Mesodermal cell (in vitro differentiated cells): ENCODE measurements around the gene USF2.

ENCODE experiments used
- H3K27ac ChIP-seq: 2 replicates; pipeline ENCODE4 v1.7.0; 2013; ENCODE audit warnings: mild to moderate bottlenecking, low read depth, low read length, moderate library complexity; ENCODE audit not compliant: severe bottlenecking
- H3K36me3 ChIP-seq: 2 replicates; pipeline ENCODE4 v1.7.1; 2013; ENCODE audit warnings: mild to moderate bottlenecking, low read length, moderate library complexity; ENCODE audit not compliant: control insufficient read depth, insufficient read depth
- H3K4me1 ChIP-seq: one replicate; pipeline ENCODE4 v1.7.1; 2013; ENCODE audit warnings: mild to moderate bottlenecking, low read length; ENCODE audit not compliant: insufficient read depth, control insufficient read depth, poor library complexity, severe bottlenecking
- H3K4me3 ChIP-seq: 2 replicates; pipeline ENCODE4 v1.7.0; 2013; ENCODE audit warnings: low read length, control low read depth, mild to moderate bottlenecking; ENCODE audit not compliant: insufficient read depth, poor library complexity, severe bottlenecking; ENCODE audit errors: extremely low read depth
- H3K9me3 ChIP-seq: 2 replicates; pipeline ENCODE4 v1.7.1; 2013; ENCODE audit warnings: mild to moderate bottlenecking, low read length, moderate library complexity; ENCODE audit not compliant: control insufficient read depth
- WGBS, 2 experiments: methylation state at CpG; one replicate each; pipeline ENCODE4 v1.1.5; 2013; ENCODE audit warnings: missing lambda C conversion rate in 2 of 2; ENCODE audit not compliant: insufficient coverage in 2 of 2; 5-methylcytosine and 5-hydroxymethylcytosine counted together

Gene USF2

GRCh38 chr19:35315883-35316282 is 47.1 kb downstream of the USF2 start:
- Histone ChIP-seq H3K27ac (no peak overlapping the region), H3K4me3 (no peak overlapping the region), H3K9me3 (no peaks in the 10 kb centered on the region), H3K36me3 (no peaks in the 10 kb centered on the region), H3K4me1 (peaks cover 10% of the 10 kb centered on the region)
- WGBS, 2 experiments: 90 to 93% methylated on average over 7 of the region's 9 CpGs

- H3K27ac ChIP-seq: no peak overlapping the region
- no peaks in the 10 kb centered on the region for H3K36me3 ChIP-seq
- H3K4me1 ChIP-seq: peaks cover 10% of the 10 kb centered on the region
- no peak overlapping the region for H3K4me3 ChIP-seq
- 90% methylated on average over 4 to 5 of the region's 9 CpGs for WGBS, 2 experiments
- no peaks in the 10 kb centered on the region for H3K9me3 ChIP-seq
Observed at GRCh38 chr19:35316560-35316959, 47.8 kb downstream of the USF2 start.

- Histone ChIP-seq H3K4me1 (peaks cover 10% of the 10 kb centered on the region), H3K27ac (no peak overlapping the region), H3K9me3 (no peaks in the 10 kb centered on the region), H3K36me3 (no peaks in the 10 kb centered on the region), H3K4me3 (no peak overlapping the region)
- WGBS, 2 experiments: 86 to 87% methylated on average over 7 of the region's 7 CpGs
Observed at GRCh38 chr19:35317464-35318043, 48.8 kb downstream of the USF2 start.

- Histone ChIP-seq H3K27ac (no peak overlapping the region), H3K9me3 (no peaks in the 10 kb centered on the region), H3K36me3 (no peaks in the 10 kb centered on the region), H3K4me1 (peaks cover 10% of the 10 kb centered on the region), H3K4me3 (no peak overlapping the region)
- 86 to 92% methylated on average over 14 to 15 of the region's 16 CpGs for WGBS, 2 experiments
Observed at GRCh38 chr19:35318679-35319448, 50.1 kb downstream of the USF2 start.

- H3K27ac ChIP-seq: no peak overlapping the region
- no peaks in the 10 kb centered on the region for H3K9me3 ChIP-seq
- WGBS, 2 experiments: 80 to 89% methylated on average over 6 to 9 of the region's 12 CpGs
- H3K4me3 ChIP-seq: no peak overlapping the region
- H3K4me1 ChIP-seq: peaks cover 10% of the 10 kb centered on the region
- no peaks in the 10 kb centered on the region for H3K36me3 ChIP-seq
Observed at GRCh38 chr19:35320065-35320713, 51.4 kb downstream of the USF2 start.

GRCh38 chr19:35321291-35321690 is 52.5 kb downstream of the USF2 start:
- no peak overlapping the region for H3K4me3 ChIP-seq
- H3K9me3 ChIP-seq: no peaks in the 10 kb centered on the region
- 100% methylated on average over 1 of the region's 2 CpGs for WGBS, 2 experiments
- no peak overlapping the region for H3K27ac ChIP-seq
- peaks cover 10% of the 10 kb centered on the region for H3K4me1 ChIP-seq
- no peaks in the 10 kb centered on the region for H3K36me3 ChIP-seq

- H3K27ac ChIP-seq: no peak overlapping the region
- 93 to 95% methylated on average over 5 of the region's 9 CpGs for WGBS, 2 experiments
- peaks cover 10% of the 10 kb centered on the region for H3K4me1 ChIP-seq
- no peaks in the 10 kb centered on the region for H3K9me3 ChIP-seq
- H3K4me3 ChIP-seq: no peak overlapping the region
- no peaks in the 10 kb centered on the region for H3K36me3 ChIP-seq
Observed at GRCh38 chr19:35322014-35322413, 53.3 kb downstream of the USF2 start.

GRCh38 chr19:35327642-35328041 is 58.9 kb downstream of the USF2 start:
- Histone ChIP-seq H3K4me1 (peaks cover 6% of the 10 kb centered on the region), H3K36me3 (no peaks in the 10 kb centered on the region), H3K27ac (no peak overlapping the region), H3K4me3 (no peak overlapping the region), H3K9me3 (no peaks in the 10 kb centered on the region)
- WGBS, 2 experiments: 79 to 92% methylated on average over 2 to 3 of the region's 4 CpGs

GRCh38 chr19:35328851-35329285 is 60.1 kb downstream of the USF2 start, which contains the start of gene CD22:
TSS of gene CD22 (plus strand) at chr19:35329187. CDS start at chr19:35332041, 2,854 bp downstream.
- no peak within 1 kb of the TSS for H3K4me3 ChIP-seq
- no peaks in the 10 kb centered on the region for H3K36me3 ChIP-seq
- H3K27ac ChIP-seq: no peak within 1 kb of the TSS
- no peaks in the 10 kb centered on the region for H3K9me3 ChIP-seq
- WGBS, 2 experiments: 68 to 100% methylated on average over 3 to 7 of the region's 12 CpGs
- H3K4me1 ChIP-seq: peaks cover 6% of the 10 kb centered on the region

GRCh38 chr19:35329323-35329722 is 60.6 kb downstream of the USF2 start:
- Histone ChIP-seq H3K9me3 (no peaks in the 10 kb centered on the region), H3K36me3 (no peaks in the 10 kb centered on the region), H3K4me1 (peaks cover 6% of the 10 kb centered on the region), H3K27ac (no peak overlapping the region), H3K4me3 (no peak overlapping the region)
- WGBS, 2 experiments: 90 to 97% methylated on average over 3 to 4 of the region's 4 CpGs
